Middle frontal gyrus (tissue), 1 donor: ENCODE data around the gene IFI27L2.

Experiments
- DNase-seq: peaks from one replicate; pipeline ENCODE4 v3.0.0-alpha.2; 2015; ENCODE audit warnings: low spot score; ENCODE audit errors: extremely low spot score

Gene IFI27L2

DNA sequence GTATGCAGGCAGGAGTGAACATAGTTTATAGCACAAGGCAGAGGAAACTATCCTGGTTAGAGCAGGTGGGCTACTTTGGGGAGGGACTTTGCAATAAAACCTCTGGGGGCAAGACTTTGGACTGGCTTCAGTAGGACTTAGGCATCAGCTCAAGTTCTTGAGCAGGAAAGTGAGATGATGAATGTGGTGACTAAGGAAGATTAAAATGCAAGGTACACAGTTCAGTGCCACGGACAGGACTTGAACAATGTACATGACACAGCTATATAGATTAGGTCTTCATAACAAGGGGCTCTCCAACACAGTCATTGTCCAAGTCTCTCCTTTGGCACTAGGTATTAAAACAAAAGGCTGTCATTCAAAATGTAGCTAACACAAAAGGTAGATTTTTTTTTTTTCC lies 23.3 kb upstream of the IFI27L2 start:
- no peak for DNase-seq

DNA sequence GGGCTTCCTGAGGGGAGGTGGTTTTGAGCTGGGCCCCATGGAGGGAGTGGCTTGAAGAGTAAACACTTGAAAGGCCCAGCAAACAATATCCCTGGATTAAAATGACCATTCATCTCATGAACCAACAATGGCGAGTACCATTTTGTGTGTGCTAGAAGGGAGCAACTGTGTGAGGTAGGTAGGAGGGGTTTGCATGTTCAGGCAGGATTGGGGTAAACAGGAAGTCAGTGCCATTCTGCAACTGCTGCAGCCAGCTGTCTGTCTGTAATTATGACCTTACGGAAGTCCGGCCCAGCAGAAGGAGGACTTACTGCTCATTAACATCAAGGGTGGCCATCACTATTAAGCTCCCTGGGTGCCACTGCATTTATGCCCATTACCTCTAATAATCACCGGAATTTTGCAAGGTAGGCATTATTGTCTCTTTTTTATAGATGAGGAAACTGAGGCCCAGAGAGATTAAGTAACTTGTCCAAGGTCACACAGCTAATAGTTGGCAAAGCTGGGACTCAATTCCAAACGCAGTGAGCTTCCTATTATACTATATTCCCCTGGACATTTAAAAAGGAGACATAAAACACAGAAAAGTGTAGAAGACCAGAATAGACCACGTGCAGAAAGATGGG lies 16.6 kb upstream of the IFI27L2 start:
- no peak for DNase-seq

DNA sequence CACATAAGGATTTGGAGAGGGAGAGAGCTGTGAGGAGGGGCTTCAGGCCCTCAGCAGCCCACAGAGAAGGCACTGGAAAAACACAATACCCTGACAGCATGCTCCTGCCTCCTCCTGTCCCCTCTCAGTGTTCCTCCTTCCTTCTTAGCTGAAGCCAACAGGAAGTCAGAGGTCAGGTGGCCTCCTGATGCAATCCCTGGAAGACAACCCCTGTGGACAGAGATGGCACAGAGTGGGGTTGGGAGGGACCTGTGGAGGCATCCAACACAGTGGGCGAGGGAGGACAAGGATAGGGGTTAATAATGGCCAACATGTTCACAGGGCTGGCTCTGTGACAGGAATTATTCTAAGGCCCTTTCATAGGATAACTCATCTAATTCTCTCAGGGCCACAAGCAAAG lies 15.4 kb upstream of the IFI27L2 start:
- no peak for DNase-seq

DNA sequence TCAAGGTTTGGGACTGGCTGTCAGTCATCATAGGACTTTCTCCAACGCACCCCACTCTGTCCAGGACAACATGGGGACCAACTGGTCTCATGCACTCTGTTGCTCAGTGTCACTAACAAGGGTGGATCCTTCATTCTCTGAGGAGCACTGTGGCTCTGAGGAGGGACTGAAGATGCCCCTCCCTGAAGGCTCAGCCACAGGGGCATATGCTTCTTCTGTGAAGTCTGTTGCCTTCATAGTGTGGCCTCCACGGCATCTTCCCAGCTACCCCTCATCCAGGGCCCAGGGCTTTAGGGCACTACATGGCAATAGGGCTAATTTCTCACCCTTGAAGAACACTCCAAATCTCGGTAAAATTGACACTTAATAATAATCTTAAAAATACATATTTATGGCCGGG lies 14.3 kb upstream of the IFI27L2 start:
- DNase-seq = no peak

DNA sequence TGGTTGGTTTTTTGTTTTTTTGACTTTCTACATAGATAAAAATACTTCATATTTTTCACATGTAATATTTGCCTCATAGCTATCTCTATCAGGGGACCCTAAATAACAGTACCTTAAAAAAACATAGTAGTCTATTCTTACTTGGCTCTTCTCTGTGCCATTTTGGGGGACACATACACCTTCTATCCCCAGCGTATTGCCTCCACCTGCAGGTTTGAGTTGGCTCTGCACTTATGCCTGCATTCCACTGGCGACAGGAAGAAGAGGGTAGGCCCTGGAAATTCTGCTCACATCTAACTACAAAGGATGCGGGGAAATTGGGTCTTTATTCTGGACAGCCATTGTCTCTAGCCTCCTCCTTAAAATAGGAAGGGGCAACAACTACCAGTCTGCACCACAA lies 13.8 kb upstream of the IFI27L2 start:
- no peak for DNase-seq

DNA sequence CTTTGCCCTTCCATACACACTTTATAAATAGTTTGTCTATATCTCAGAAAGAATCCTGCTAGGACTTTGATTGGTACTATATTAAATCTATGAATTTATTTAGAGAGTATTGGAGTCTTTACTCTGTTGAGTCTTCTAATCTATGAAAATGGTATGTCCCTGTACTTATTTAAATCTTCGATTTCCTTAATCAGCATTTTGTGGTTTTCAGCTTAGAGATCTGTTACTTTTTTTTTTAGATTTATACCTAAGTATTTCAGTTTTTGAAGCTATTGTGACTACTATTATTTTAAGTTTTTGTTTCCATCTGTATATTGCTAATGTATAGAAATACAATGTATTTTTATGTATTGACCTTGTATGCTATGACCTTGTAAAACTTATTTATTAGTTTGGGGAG lies 13.4 kb upstream of the IFI27L2 start:
- no peak for DNase-seq

DNA sequence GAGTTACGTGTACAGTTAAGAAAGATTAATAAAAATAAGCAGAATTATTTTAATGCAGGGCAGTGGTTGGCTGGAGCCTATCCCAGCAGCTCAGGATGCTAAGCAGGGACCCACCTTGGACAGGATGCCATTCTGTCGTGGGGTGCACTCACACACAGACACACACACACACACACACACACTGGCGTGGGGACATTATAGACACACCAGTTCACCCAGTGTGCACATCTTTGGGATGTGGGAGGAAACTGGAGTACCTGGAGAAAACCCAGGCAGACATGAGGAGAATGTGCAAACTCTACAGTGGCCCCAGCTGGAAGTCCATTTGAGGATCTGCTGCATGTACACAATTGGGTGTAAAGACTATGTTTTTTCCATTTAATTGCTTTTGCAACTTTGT lies 12.8 kb upstream of the IFI27L2 start:
- no peak for DNase-seq

DNA sequence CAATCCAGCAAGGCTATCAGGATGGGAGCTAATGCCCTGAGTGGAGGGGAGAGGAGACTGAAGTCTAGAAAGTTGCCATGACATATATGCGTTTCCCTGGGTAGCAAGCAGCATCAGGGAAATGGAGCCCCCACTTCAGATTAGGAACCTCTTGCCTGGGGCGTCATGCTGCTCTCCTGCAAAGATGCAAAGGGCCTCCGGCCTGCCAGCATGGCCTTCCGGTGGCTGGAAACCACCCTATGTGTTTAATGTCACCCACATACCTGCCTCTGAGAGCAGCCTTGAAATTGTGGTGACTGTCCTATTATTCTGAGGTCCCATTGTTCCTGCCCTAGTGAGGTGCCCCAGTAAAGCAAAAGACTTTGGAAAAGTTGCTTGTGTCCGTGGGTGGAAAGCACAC lies 10.0 kb upstream of the IFI27L2 start:
- no peak for DNase-seq

DNA sequence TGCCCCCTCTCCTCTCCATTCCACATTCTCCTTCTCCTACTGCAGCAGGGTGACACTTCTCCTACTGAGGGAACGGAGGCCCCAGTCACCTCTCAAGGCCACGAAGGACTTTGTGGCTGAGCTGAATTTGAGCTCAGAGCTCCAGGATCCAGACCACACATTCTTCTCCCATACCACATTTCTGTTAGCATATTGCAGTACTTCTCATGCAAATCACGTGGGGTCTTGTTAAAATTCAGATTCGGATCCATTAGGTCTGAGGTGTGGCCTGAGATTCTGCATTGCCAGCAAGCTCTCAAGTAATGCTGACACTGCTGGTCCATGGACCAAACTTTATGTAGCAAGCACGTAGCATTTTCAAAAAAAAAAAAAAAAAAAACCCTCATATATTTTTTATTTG lies 9.6 kb upstream of the IFI27L2 start:
- DNase-seq = no peak

DNA sequence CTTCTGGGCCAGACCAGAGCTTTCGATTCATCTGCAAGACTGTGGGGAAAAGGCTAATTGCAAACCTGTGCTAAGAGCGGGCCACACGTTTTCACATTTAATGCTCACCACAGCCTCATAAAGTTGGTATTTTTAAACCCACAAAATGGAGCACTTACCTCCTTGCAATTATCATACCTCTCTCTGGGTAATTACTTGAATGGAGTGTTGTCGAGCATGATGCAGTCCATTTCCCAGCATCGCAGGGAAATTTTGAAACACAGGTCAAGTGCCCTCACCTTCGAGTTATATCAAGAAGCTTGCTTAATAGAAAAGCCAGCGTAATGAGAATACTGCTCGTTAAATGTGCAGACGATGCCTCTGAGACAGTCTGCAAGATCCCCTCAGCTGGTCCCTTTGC lies 8.8 kb upstream of the IFI27L2 start:
- DNase-seq = no peak

DNA sequence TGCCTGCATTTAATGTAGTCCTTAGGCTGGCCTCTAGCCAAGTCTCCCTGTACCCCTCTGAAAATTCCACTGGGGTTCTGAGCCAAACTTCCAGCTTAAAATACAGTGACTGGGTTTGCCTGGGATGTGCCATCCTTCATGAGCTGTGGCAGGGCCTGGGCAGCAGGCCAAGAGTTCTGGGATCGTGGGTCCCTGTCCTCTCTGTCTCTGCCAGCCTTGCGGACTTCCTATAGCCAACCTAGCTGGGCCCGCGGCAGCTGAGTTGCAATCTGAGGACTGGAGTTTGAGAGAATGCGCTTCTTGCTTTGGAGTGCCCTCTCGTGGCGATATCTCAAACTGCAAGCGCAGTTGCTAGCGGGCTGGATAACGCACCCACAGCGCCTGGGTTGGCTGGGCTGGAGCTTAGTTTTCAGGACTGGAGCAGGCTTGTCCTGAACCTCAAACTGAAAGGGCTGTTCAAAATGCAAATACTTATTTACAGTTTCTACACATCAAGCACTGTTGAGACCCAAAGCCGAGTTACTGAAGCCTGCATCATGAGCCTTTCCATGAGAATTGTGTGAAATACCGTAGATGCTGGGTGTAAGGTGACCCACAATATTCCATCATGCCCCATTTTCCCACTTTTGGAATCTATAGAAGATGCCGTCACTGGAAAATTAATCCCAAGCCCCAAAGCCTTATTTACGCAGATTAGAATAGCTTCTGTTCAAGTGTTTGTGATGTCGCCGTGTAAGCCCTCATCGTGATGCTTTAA lies 7.3 kb upstream of the IFI27L2 start:
- DNase-seq = peak; percentile 82

DNA sequence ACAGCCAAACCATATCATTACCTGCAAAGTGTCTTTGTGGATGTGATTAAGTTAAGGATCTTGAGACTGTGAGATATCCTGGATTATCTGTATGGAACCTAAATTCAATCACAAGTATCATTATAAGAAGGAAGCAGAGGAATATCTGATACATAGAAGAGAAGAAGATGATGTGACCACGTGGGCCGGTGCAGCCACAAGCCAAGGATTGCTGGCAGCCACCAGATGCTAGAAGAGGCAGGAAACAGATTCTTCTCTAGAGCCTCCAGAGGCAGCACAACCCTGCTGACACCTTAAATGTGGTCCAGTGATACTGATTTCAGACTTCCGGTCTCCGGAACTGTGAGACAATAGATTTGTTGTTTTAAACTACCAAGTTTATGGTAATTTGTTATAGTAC lies 6.1 kb upstream of the IFI27L2 start:
- no peak for DNase-seq

DNA sequence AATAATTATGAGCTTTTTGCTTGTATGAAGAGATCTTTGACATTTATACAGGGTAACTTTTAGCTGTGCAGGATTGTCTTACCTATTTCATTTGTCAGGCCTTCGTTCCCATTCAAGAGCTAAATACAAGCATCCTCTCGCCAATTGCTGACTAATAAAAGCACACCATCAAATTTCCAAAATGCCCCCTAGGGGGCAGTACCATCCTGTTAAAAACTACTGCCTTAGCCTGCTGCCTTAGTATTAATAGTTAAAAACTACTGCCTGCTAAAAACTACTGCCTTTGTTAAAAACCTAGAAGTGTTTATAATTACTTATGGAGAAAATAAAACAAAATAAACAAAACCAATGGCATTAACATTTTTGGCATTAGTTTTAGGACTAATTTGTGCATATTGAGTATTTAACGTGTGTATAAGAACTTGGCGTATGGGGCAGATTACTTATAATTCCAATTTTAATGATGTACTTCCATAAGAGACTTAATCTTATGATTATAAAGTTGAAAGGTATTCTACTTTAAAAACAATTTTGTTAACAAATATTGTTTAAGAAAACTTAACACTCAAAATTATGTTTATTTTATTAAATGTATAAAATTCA lies 3.0 kb upstream of the IFI27L2 start:
- DNase-seq = peak; percentile 54

DNA sequence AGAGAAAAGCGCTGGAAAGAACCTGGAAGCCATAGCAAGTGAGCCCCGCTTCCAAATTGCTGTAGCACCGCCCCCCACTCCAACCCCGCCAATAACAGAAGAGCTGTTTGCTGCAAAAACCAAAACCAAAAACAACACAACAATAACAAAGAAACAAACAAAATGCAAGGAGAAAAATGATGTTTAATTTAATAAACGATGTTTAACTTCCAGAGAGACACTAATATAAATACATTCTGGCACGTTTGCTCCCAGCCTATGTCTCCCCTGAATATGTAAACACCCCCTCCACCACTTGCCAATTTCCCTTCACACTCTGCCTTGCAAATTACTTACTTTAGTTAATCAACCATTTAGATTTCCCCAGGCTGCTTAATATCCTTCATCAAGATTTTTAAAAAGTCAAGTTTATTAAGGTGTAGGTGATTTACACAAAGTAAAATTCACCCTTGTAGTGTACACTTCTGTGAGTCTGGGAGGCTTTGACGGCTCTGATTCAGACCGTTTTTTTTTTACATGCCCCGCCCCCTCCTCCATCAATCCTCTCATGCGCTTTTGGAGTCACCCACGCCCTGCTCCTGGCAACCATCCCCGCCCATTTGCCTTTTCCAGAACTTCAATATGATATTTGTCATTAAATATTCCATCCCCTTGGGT lies 482 bp upstream of the IFI27L2 start:
- DNase-seq = no peak

DNA sequence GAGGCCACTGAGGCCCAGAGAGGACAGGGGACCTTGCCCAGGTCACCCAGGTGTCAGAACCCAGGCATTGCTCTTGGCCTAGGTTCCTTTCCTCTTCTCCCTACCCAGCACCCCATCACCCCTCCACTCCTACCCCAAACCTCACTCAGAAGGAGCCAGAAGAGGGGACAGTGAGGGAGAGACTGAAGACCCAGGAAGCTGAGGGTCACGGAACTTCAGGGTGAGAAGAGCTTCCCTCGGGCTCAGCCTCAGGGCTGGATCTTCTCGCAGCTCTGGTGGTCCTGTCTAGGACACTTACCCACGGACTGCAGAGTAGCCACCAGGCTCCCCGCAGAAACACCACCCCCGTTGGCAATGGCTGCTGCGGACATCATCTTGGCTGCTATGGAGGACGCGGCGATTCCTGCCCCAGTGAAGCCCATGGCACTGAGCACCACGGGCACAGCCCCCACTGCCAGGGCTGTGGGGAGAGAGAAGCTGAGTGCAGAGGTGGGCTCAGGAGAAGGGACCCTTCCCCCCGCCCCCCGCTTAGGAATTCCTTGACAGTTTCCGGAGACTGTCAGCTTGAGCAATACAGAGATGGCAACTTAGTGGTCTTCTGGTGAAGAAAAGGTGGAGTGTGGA lies 1.1 kb downstream of the IFI27L2 start:
- no peak for DNase-seq

DNA sequence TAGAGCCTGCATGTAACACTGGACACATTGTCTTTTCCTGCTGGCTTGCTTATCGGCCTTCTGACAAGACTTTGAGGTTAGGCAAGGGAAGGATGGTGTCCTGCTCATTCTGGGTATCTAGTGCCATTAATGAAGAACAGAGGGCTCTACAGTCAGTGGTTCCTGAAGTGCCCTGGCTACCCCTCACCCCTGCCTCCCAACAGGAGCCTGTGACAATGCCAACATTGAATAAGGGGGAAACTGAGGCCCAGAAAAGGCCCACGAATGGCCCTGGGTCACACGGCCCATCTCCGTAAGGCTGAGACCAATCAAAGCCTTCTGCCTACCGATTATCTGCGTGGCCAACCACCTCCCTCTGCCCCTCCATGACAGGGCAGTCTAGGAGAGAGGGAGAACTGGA lies 2.1 kb downstream of the IFI27L2 start:
- DNase-seq = no peak

DNA sequence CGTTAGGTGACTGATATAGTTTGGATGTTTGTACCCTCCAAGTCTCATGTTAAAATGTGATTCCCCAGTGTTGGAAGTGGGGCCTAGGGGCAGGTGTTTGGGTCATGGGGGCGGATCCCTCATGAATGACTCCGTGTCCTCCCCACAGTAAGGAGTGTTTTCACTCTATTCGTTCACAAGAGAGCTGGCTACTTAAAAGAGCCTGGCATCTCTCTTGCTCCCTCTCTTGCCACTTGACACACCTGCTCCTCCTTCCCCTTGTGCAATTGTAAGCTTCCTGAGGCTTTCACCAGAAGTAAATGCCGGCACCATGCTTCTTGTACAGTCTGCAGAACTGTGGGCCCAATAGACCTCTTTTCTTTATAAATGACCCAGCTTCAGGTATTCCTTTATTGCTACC lies 2.6 kb downstream of the IFI27L2 start:
- DNase-seq = no peak

DNA sequence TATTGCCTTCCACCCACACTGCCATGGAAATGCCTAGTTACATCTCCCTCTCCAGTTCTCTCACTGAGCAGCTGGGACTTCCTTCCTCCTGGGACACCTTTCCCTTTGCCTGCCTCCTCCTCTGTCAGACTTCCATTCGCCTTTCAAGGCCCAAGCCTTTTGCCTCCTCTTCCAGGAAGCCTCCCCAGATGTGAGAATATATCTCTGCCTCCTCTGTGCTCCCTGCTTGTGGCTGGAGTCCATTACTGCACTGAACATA lies 3.1 kb downstream of the IFI27L2 start:
- no peak for DNase-seq

DNA sequence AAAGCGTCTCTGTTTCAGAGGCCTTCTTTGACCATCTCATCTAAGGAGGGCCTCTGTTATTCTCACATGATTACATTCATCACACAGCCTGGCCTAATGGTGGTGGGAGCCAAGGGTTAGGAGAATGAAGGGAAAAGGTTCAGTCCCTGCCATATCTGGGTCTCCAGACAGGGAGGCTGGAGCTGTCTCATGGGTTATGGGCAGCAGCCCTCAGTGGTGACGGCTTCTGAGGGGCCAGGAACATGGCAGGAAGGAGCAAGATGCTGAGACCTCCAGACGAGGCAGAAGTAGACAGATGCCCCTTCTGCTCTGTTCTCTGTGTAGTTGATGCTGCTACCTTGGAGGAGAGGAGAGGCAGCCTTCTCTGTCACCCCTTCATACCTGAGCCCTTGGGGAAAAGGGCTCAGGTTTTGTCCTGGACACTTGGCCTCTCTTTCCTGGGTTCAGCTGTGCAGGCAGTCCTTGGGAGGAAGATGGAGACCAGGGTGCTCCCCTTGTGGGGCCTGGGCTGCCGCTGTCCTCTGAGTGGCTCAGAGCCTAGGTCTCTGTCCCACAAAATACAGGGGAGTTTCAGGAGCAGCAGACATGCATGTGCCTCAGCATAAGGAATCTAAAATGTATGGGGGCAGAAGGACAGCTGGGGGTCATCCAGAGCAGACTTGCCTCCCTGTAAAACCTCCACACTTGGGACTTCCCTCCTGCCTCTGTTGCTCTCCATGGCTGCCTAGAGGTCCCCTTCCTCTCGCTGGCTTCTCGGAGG lies 3.6 kb downstream of the IFI27L2 start:
- DNase-seq = no peak

DNA sequence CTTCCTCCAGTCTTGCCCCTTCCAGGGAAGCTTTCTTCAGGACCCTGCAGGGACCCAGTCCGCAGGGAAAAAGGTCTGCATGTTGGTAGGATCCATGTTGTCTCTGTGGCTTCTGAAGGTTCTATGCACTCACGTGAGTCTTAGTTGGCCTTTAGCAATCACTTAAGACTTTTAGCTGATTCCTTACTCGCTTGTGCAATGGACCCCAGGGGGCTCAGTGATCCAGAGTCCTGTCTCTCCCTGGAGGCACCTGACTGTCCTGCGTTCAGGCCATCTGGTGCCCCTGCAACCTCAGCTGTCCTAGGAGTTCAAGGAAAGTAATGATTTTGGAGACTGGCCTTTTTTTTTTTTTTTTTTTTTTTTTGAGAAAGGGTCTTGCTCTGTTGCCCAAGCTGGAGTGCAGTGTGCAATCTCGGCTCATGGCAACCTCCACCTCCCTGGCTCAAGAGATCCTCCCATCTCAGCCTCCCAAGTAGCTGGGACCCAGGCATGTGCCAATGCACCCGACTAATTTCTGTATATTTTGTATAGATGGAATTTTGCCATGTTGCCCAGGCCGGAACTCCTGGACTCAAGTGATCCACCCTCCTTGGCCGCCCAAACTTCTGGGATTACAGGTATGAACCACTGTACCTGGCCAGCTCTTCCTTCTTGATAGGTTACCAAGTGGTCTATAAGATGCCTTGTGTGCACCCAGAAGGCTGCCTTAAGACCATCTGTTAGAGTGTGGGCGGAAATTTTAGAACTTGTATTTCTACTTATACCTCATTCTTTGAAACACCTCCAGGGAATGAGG lies 4.6 kb downstream of the IFI27L2 start:
- no peak for DNase-seq

DNA sequence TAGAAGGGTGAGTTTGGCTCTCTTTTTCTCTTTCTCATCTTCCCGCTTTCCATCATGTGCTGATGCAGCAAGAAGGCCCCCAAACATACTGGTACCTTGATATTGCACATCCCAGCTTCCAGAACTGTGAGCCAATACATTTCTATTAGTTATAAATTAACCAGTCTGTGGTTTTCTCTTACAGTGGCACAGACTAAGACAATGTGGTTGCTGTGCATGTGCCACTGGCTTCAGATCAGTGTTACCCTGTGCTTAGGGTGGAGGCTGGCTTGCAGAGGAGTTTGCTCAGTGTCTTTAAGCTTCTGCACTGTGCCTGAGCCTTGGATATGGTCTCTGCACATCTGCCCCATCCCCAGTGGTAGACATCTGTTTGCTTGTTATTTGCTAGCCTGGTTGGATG lies 5.5 kb downstream of the IFI27L2 start:
- no peak for DNase-seq
